HUES6 (cell line): ENCODE results near the gene CPB1.

Source experiments
- H3K27ac ChIP-seq: 2 replicates; pipeline ENCODE4 v1.7.0; 2013; ENCODE audit warnings: low read depth, mild to moderate bottlenecking, low read length, inconsistent platforms
- H3K27me3 ChIP-seq: 2 replicates; pipeline ENCODE4 v1.6.1; 2013; ENCODE audit warnings: low read length; ENCODE audit not compliant: control insufficient read depth, insufficient read depth
- H3K36me3 ChIP-seq: 2 replicates; pipeline ENCODE4 v1.6.1; 2013; ENCODE audit warnings: low read length; ENCODE audit not compliant: control insufficient read depth, insufficient read depth
- H3K4me1 ChIP-seq: 2 replicates; pipeline ENCODE4 v1.6.1; 2013; ENCODE audit warnings: low read length; ENCODE audit not compliant: control insufficient read depth, insufficient read depth
- H3K4me3 ChIP-seq: 2 replicates; pipeline ENCODE4 v1.5.1; 2013; ENCODE audit warnings: low read depth, low read length
- H3K9ac ChIP-seq: one replicate; pipeline ENCODE4 v1.6.1; 2013; ENCODE audit warnings: mild to moderate bottlenecking, low read length
- H3K9me3 ChIP-seq: 2 replicates; pipeline ENCODE4 v1.6.1; 2013; ENCODE audit warnings: low read depth, low read length; ENCODE audit not compliant: control insufficient read depth, insufficient read depth

Gene CPB1

GRCh38 chr3:148797795-148798194 is 29.8 kb upstream of the CPB1 start:
- no peaks in the 10 kb centered on the region for H3K9me3 ChIP-seq
- no peak overlapping the region for H3K4me3 ChIP-seq
- H3K4me1 ChIP-seq: peaks cover 27% of the 10 kb centered on the region
- H3K27ac ChIP-seq: no peak overlapping the region; the same call in 1 of the 2 replicates
- no peaks in the 10 kb centered on the region for H3K27me3 ChIP-seq
- H3K36me3 ChIP-seq: no peaks in the 10 kb centered on the region
- no peak overlapping the region for H3K9ac ChIP-seq

DNA sequence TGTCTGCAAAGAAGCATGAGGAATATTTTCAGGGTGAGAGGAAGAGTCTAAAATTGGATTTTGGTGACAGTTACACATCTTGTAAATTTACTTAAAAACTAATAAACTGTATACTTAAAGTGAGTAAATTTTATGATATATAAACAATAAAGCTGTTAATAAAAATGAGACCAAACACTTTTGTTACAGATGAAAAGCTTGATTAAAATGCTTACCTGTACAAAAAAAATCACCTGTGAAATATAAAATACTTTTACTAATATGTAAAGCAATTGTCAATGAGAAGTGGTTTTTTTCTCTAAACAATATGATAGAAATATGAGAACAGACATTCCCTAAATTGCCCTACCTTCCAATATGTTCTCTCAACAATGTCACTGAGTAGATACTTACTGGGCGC is 27.2 kb upstream of the CPB1 start:
- H3K4me3 ChIP-seq: no peak overlapping the region
- H3K36me3 ChIP-seq: no peaks in the 10 kb centered on the region
- H3K27ac ChIP-seq: no peak overlapping the region
- H3K9me3 ChIP-seq: no peaks in the 10 kb centered on the region
- no peaks in the 10 kb centered on the region for H3K27me3 ChIP-seq
- peaks cover 22% of the 10 kb centered on the region for H3K4me1 ChIP-seq
- no peak overlapping the region for H3K9ac ChIP-seq

GRCh38 chr3:148809835-148810234 is 17.8 kb upstream of the CPB1 start:
- H3K27me3 ChIP-seq: no peaks in the 10 kb centered on the region
- no peak overlapping the region for H3K4me3 ChIP-seq
- H3K36me3 ChIP-seq: no peaks in the 10 kb centered on the region
- no peak overlapping the region for H3K27ac ChIP-seq
- H3K4me1 ChIP-seq: peaks cover 10% of the 10 kb centered on the region; the same call in 1 of the 2 replicates
- peaks cover 5% of the 10 kb centered on the region; the same call in 1 of the 2 replicates for H3K9me3 ChIP-seq
- no peak overlapping the region for H3K9ac ChIP-seq

DNA sequence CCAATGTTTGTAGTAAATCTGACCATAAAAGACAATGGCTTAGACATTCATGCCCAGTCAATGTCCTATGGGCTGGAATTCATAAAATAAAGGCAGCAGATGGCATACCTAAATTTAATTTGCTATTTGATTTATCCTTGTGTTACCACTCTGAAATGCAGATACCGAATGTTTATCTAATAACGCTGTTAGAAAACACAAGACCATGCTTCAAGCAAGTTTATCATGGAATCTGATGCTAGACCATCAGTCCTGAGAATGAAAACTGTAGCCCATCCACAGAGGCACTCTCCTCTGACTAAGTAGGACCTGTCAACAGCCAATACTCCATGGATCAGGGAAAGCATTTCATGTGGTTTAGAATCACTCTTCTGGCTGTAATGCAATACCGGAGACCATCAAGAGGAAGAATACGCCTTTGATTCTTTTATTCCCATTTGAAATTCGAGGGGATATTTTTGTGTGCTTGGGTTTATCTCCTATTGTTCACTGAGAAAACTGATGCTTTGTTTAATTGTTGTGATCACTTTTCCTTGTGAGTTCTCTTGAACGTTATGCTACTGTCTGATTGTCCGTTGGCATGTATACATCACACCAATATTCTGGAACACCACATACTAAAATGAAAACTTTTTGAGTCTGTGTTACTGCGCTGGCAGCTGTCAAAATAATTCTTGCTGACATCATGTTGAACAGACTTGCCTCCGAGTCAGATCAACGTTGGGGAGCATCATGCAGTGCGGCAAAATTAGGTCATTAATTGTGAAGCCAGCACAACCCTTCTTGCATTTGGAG is 12.1 kb upstream of the CPB1 start:
- Histone ChIP-seq H3K4me3 (no peak overlapping the region), H3K27me3 (no peaks in the 10 kb centered on the region), H3K36me3 (no peaks in the 10 kb centered on the region), H3K9me3 (peaks cover 5% of the 10 kb centered on the region; the same call in 1 of the 2 replicates), H3K4me1 (peaks cover 11% of the 10 kb centered on the region), H3K27ac (no peak overlapping the region), H3K9ac (no peak overlapping the region)

DNA sequence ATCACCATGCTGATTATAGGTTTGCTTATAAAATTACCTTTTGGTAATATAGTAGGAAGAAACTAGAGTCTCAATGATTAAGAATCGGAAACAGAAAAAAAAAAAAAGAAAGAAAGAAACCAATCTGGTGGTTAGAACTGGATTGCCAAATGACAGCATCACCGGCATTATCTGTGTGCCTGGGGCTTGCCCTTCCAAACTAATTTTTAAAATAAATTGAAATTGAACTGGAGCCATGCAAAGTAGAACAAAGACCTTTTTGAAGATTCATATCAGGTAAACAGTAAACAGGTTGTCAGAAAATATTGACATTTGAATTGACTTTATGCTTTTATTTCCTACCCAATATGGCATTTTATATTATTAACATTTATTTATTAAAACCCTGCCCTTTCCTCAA is 11.2 kb upstream of the CPB1 start:
- Histone ChIP-seq H3K27ac (no peak overlapping the region), H3K9me3 (peaks cover 5% of the 10 kb centered on the region; the same call in 1 of the 2 replicates), H3K4me1 (peaks cover 20% of the 10 kb centered on the region), H3K9ac (no peak overlapping the region), H3K36me3 (no peaks in the 10 kb centered on the region), H3K4me3 (no peak overlapping the region), H3K27me3 (no peaks in the 10 kb centered on the region)

DNA sequence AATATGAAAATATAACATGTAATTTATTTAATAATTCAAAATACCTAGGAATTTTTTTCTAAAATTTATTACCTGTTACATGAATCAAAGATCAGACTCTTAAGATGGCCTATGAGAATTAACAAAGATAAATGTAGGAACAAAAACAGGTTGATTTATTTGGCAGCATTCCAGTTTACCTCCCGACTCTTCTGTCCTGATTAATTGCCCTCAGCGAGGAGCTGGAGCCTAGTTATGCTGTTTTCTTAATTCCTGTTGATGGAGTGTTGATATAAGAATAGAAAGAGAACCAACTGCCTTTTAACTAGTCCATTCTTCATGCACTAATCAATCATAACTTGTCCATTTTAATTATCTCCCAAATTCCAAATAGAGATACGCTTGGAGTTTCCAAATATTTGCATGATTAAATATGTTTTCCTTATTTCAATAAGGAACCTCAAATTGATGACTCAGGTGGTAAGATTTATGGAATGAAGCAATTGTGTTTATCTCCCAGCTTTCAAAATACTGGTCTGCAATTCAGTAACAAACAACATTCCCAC is 10.6 kb upstream of the CPB1 start:
- Histone ChIP-seq H3K9me3 (peaks cover 5% of the 10 kb centered on the region; the same call in 1 of the 2 replicates), H3K27ac (no peak overlapping the region), H3K27me3 (no peaks in the 10 kb centered on the region), H3K4me3 (no peak overlapping the region), H3K4me1 (peaks cover 22% of the 10 kb centered on the region), H3K9ac (no peak overlapping the region), H3K36me3 (no peaks in the 10 kb centered on the region)

DNA sequence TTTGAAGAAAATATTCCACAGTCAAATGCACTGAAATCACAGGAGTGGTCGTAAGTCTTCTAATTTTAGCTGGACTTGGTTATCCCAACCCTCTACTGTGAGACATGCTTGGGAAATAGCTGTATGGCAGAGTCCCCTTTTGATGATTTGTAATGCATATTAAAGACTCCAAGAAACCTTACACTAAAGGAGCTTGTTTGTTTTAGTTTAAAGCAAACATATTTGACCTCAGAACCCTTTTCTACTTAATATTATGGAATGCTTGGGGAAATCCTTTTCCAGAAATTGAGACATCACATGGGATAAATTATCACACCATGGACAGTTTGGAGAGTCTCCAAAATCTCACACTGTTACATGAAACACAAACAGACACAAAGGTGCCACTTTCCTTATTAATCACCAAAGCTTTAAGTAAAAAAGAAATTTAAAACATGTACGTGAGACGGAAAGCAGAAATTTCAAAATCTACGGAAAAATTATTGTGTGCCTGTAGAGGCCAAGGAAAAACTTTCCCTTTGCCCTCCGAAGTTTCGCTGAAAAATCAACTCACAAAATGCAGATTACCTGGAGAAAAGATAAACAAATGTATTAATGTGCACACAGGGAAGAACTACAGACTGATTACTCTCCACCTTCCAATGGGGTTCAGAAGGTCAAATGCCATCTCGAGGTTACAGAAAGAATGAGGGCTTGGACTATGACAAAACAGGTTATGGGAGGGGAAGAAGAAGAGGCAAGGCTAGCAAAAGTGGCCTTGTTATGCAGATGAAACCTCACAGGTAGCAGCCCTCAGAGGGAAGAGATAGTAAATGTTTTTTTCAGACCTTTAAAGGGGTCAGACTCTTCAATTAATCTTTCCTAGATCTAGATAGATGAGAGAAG is 7.0 kb upstream of the CPB1 start:
- Histone ChIP-seq H3K9me3 (no peaks in the 10 kb centered on the region), H3K36me3 (no peaks in the 10 kb centered on the region), H3K9ac (no peak overlapping the region), H3K27ac (no peak overlapping the region), H3K27me3 (no peaks in the 10 kb centered on the region), H3K4me1 (peaks cover 22% of the 10 kb centered on the region), H3K4me3 (no peak overlapping the region)

- no peak overlapping the region for H3K4me3 ChIP-seq
- no peak overlapping the region for H3K27ac ChIP-seq
- H3K36me3 ChIP-seq: no peaks in the 10 kb centered on the region
- H3K9ac ChIP-seq: no peak overlapping the region
- peaks cover 22% of the 10 kb centered on the region for H3K4me1 ChIP-seq
- H3K9me3 ChIP-seq: no peaks in the 10 kb centered on the region
- no peaks in the 10 kb centered on the region for H3K27me3 ChIP-seq
These were observed 4.6 kb upstream of the CPB1 start for GRCh38 chr3:148823026-148823425.

DNA sequence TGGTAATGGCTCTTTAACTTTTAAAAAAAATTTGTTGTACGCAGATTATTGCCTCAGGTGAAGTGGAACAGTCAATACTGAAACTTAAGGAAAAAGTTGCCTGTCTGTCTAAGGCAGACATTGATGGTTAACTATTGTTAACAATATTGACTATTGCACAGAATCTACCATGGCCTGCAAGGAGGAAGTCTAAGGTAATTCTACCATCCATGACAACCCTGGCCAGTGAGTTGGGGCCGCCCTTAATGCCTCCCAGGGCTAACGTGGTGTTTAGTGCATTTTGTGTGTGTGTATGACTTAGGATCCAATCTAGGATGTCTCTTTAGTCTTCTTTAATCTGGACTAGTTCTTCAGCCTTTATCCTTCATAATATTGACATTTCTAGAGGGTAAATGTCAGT is 2.1 kb upstream of the CPB1 start:
- Histone ChIP-seq H3K4me1 (peaks cover 11% of the 10 kb centered on the region), H3K9me3 (no peaks in the 10 kb centered on the region), H3K27ac (no peak overlapping the region), H3K36me3 (no peaks in the 10 kb centered on the region), H3K9ac (no peak overlapping the region), H3K27me3 (no peaks in the 10 kb centered on the region), H3K4me3 (no peak overlapping the region)

- Histone ChIP-seq H3K36me3 (no peaks in the 10 kb centered on the region), H3K4me1 (no peaks in the 10 kb centered on the region), H3K4me3 (no peak overlapping the region), H3K27me3 (no peaks in the 10 kb centered on the region), H3K9ac (no peak overlapping the region), H3K27ac (no peak overlapping the region), H3K9me3 (no peaks in the 10 kb centered on the region)
These were observed 602 bp downstream of the CPB1 start for GRCh38 chr3:148828136-148828690.
